Measurements from ENCODE around the gene TSPAN1. TPM values are rescaled to one million over a fixed set of nuclear protein-coding genes. Genes with fewer than 3 reads are reported as not detected.

The TSPAN1 gene
- total and polyA plus RNA-seq, 2 experiments from 2014 or later, result 32.1 to 69.5 TPM

GRCh38 chr1:46210561-46210960, 35.7 kb downstream of the TSPAN1 start:
- no peak for DNase-seq (ENCODE audit: low spot score)
- Histone ChIP-seq H3K79me2 (no peaks in the 10 kb centered on the region), H3K9me3 (ENCODE audit: low read depth) (no peaks in the 10 kb centered on the region), H3K4me2 (no peak overlapping the region), H2AFZ (no peak overlapping the region), H3K27me3 (no peaks in the 10 kb centered on the region), H3K4me3 (no peak overlapping the region), H4K20me1 (ENCODE audit: insufficient read depth, poor library complexity, severe bottlenecking) (no peaks in the 10 kb centered on the region), H3K4me1 (ENCODE audit: insufficient read depth) (no peaks in the 10 kb centered on the region), H3K27ac (no peak overlapping the region), H3K36me3 (replicated peaks; ENCODE audit: insufficient read depth, low read depth) (no peaks in the 10 kb centered on the region), H3K9me2 (replicated peaks; ENCODE audit: insufficient read depth) (no peaks in the 10 kb centered on the region)
- no peak for TF ChIP-seq EZH2 (IDR thresholded peaks at IDR 0.05; ENCODE audit: borderline replicate concordance)
- no peak for TF ChIP-seq CTCF (IDR thresholded peaks at IDR 0.05; ENCODE audit: poor library complexity)
- no peak for TF ChIP-seq EZH2phosphoT487 (IDR thresholded peaks at IDR 0.05; ENCODE audit: low read depth, severe bottlenecking, unreplicated experiment)
- 96% methylated on average over 3 of the region's 3 CpGs for WGBS (ENCODE audit: low lambda C conversion rate, missing lambda C conversion rate)

- Histone ChIP-seq H3K27ac (no peak overlapping the region), H3K9me3 (ENCODE audit: low read depth) (no peaks in the 10 kb centered on the region), H3K79me2 (no peaks in the 10 kb centered on the region), H3K36me3 (replicated peaks; ENCODE audit: insufficient read depth, low read depth) (no peaks in the 10 kb centered on the region), H3K4me2 (no peak overlapping the region), H3K9me2 (replicated peaks; ENCODE audit: insufficient read depth) (no peaks in the 10 kb centered on the region), H3K4me3 (no peak overlapping the region), H4K20me1 (ENCODE audit: insufficient read depth, poor library complexity, severe bottlenecking) (no peaks in the 10 kb centered on the region), H3K4me1 (ENCODE audit: insufficient read depth) (no peaks in the 10 kb centered on the region), H3K27me3 (no peaks in the 10 kb centered on the region), H2AFZ (no peak overlapping the region)
- DNase-seq (ENCODE audit: low spot score), result no peak
- WGBS (ENCODE audit: low lambda C conversion rate, missing lambda C conversion rate), result 67% methylated on average over 2 of the region's 2 CpGs
- TF ChIP-seq CTCF (IDR thresholded peaks at IDR 0.05; ENCODE audit: poor library complexity), result no peak
- TF ChIP-seq EZH2 (IDR thresholded peaks at IDR 0.05; ENCODE audit: borderline replicate concordance), result no peak
- TF ChIP-seq EZH2phosphoT487 (IDR thresholded peaks at IDR 0.05; ENCODE audit: low read depth, severe bottlenecking, unreplicated experiment), result no peak
Observed at GRCh38 chr1:46211051-46211450, 36.2 kb downstream of the TSPAN1 start.

GRCh38 chr1:46215504-46215903, 40.6 kb downstream of the TSPAN1 start:
- Histone ChIP-seq H2AFZ (no peak overlapping the region), H3K27ac (no peak overlapping the region), H3K4me3 (no peak overlapping the region), H3K4me1 (ENCODE audit: insufficient read depth) (no peaks in the 10 kb centered on the region), H3K79me2 (no peaks in the 10 kb centered on the region), H3K4me2 (no peak overlapping the region), H3K9me3 (ENCODE audit: low read depth) (no peaks in the 10 kb centered on the region), H3K27me3 (no peaks in the 10 kb centered on the region), H3K9me2 (replicated peaks; ENCODE audit: insufficient read depth) (no peaks in the 10 kb centered on the region), H3K36me3 (replicated peaks; ENCODE audit: insufficient read depth, low read depth) (no peaks in the 10 kb centered on the region), H4K20me1 (ENCODE audit: insufficient read depth, poor library complexity, severe bottlenecking) (no peaks in the 10 kb centered on the region)
- DNase-seq (ENCODE audit: low spot score), result no peak
- no peak for TF ChIP-seq EZH2 (IDR thresholded peaks at IDR 0.05; ENCODE audit: borderline replicate concordance)
- TF ChIP-seq CTCF (IDR thresholded peaks at IDR 0.05; ENCODE audit: poor library complexity), result no peak
- TF ChIP-seq EZH2phosphoT487 (IDR thresholded peaks at IDR 0.05; ENCODE audit: low read depth, severe bottlenecking, unreplicated experiment), result no peak

- no peaks in the 10 kb centered on the region for H3K4me1 ChIP-seq (ENCODE audit: insufficient read depth)
- 73% methylated on average over 8 of the region's 8 CpGs for WGBS (ENCODE audit: low lambda C conversion rate, missing lambda C conversion rate)
- no peaks in the 10 kb centered on the region for H3K79me2 ChIP-seq
- no peaks in the 10 kb centered on the region for H3K9me3 ChIP-seq (ENCODE audit: low read depth)
- H3K27me3 ChIP-seq, result no peaks in the 10 kb centered on the region
- TF ChIP-seq EZH2phosphoT487 (IDR thresholded peaks at IDR 0.05; ENCODE audit: low read depth, severe bottlenecking, unreplicated experiment), result no peak
- no peak for TF ChIP-seq EZH2 (IDR thresholded peaks at IDR 0.05; ENCODE audit: borderline replicate concordance)
- no peak for TF ChIP-seq CTCF (IDR thresholded peaks at IDR 0.05; ENCODE audit: poor library complexity)
- H3K36me3 ChIP-seq (replicated peaks; ENCODE audit: insufficient read depth, low read depth), result no peaks in the 10 kb centered on the region
- DNase-seq (ENCODE audit: low spot score), result no peak
- H3K4me3 ChIP-seq, result no peak overlapping the region
- H3K4me2 ChIP-seq, result no peak overlapping the region
- peak overlapping the region; percentile 43 for H3K27ac ChIP-seq
- H2AFZ ChIP-seq, result no peak overlapping the region
- no peaks in the 10 kb centered on the region for H3K9me2 ChIP-seq (replicated peaks; ENCODE audit: insufficient read depth)
- no peaks in the 10 kb centered on the region for H4K20me1 ChIP-seq (ENCODE audit: insufficient read depth, poor library complexity, severe bottlenecking)
Observed at GRCh38 chr1:46218443-46218842, 43.6 kb downstream of the TSPAN1 start.
